PC-3 (cell line): ENCODE results near the gene GRK1. TPM values are rescaled to one million over a fixed set of nuclear protein-coding genes. Genes with fewer than 3 reads are reported as not detected.

Experiments used
- ATAC-seq: fragments of 200-7000 bp; cut with Tn5 transposase; 2 replicates; pipeline ENCODE4 v1.9.1; 2020; ENCODE audit warnings: mild to moderate bottlenecking, moderate library complexity
- BruUV-seq: library from RNA; stranded (reverse); fragments of 400-500 nt; replicated peaks from 2 replicates; lab custom pipeline; 2021; lab: Mats Ljungman, UMichigan
- CTCF ChIA-PET: fragments of 300-600 bp; sonication (Branson Sonifier 250); formaldehyde crosslinking; loops from one replicate; lab custom pipeline; 2022; ENCODE audit warnings: antibody characterized with exemption; lab: Charles Lee
- POLR2A ChIA-PET: fragments of 300-600 bp; sonication (Branson Sonifier 250); formaldehyde crosslinking; loops from one replicate; lab custom pipeline; 2022; ENCODE audit warnings: antibody characterized with exemption; ENCODE audit not compliant: unreplicated experiment; lab: Charles Lee
- DNase-seq: peaks from one replicate; pipeline ENCODE4 v3.0.0-alpha.2; 2015
- H2AFZ ChIP-seq: fragments of 300-600 bp; sonication (generic); 2 replicates; pipeline ENCODE4 v1.6.0; 2016; ENCODE audit warnings: antibody characterized with exemption, low read length
- H3F3A ChIP-seq: fragments of 300-600 bp; sonication (generic); one replicate; pipeline ENCODE4 v1.6.0; 2017; ENCODE audit warnings: antibody characterized with exemption, low read length, control low read depth, mild to moderate bottlenecking; ENCODE audit not compliant: unreplicated experiment
- H3K27ac ChIP-seq: fragments of 300-600 bp; sonication (generic); 2 replicates; pipeline ENCODE4 v1.5.1; 2016; ENCODE audit warnings: mild to moderate bottlenecking, low read length
- H3K27me3 ChIP-seq: fragments of 300-600 bp; sonication (generic); 2 replicates; pipeline ENCODE4 v1.6.1; 2016; ENCODE audit warnings: low read length, mixed read lengths
- H3K36me3 ChIP-seq: fragments of 300-600 bp; sonication (generic); 2 replicates; pipeline ENCODE4 v1.6.1; 2016; ENCODE audit warnings: low read depth, mixed run types, low read length, mixed read lengths
- H3K4me1 ChIP-seq: fragments of 300-600 bp; sonication (generic); 2 replicates; pipeline ENCODE4 v1.5.1; 2016; ENCODE audit warnings: low read length; ENCODE audit not compliant: insufficient read depth
- H3K4me2 ChIP-seq: fragments of 300-600 bp; sonication (generic); 2 replicates; pipeline ENCODE4 v1.6.0; 2016; ENCODE audit warnings: low read length
- H3K4me3 ChIP-seq: fragments of 300-600 bp; sonication (generic); 2 replicates; pipeline ENCODE4 v1.5.1; 2016; ENCODE audit warnings: mild to moderate bottlenecking, low read length, mixed read lengths
- H3K79me2 ChIP-seq: fragments of 300-600 bp; sonication (generic); 2 replicates; pipeline ENCODE4 v1.6.1; 2017; ENCODE audit warnings: low read length, mixed read lengths
- H3K9ac ChIP-seq: fragments of 300-600 bp; sonication (generic); 2 replicates; pipeline ENCODE4 v1.6.0; 2016; ENCODE audit warnings: mild to moderate bottlenecking, low read length
- H3K9me2 ChIP-seq: fragments of 300-600 bp; sonication (generic); replicated peaks from 2 replicates; pipeline ENCODE4 v1.6.1; 2016; ENCODE audit warnings: mixed run types, low read length, mixed read lengths
- H3K9me3 ChIP-seq: fragments of 300-600 bp; sonication (generic); 2 replicates; pipeline ENCODE4 v1.6.1; 2016; ENCODE audit warnings: low read length, mixed read lengths
- H4K20me1 ChIP-seq: fragments of 300-600 bp; sonication (generic); 2 replicates; pipeline ENCODE4 v1.6.1; 2016; ENCODE audit warnings: low read length, mixed read lengths
- CTCF ChIP-seq: fragments of 300-600 bp; sonication (generic); conservative IDR thresholded peaks from 2 replicates; pipeline ENCODE4 v1.5.1; 2017; ENCODE audit warnings: antibody characterized with exemption, low read depth, mild to moderate bottlenecking, low read length
- EZH2 ChIP-seq: fragments of 300-600 bp; sonication (generic); IDR thresholded peaks from one replicate; pipeline ENCODE4 v1.6.1; 2017; ENCODE audit warnings: antibody characterized with exemption, mild to moderate bottlenecking, low read length; ENCODE audit not compliant: unreplicated experiment
- EZH2phosphoT487 ChIP-seq: fragments of 300-600 bp; sonication (generic); IDR thresholded peaks from 2 replicates; pipeline ENCODE4 v1.6.1; 2018; ENCODE audit warnings: mild to moderate bottlenecking, antibody characterized with exemption, low read length, borderline replicate concordance
- intact Hi-C: fragments of 100-400 bp; cut with micrococcal nuclease; formaldehyde crosslinking; loops from 2 replicates; pipeline ENCODE4 v1.9.0; 2023
- total RNA-seq: library from RNA; depleted of rRNA; stranded (reverse); fragments of >200 nt; gene quantifications from 2 replicates; pipeline ENCODE4 v1.2.3, GENCODE V29; 2014

The GRK1 gene
- total RNA-seq, 1 experiment from 2014 or later: not detected

GRCh38 chr13:113646376-113646775 lies 20.6 kb upstream of the GRK1 start:
- Histone ChIP-seq H3K27me3 (no peaks in the 10 kb centered on the region), H4K20me1 (no peaks in the 10 kb centered on the region), H3K9me3 (no peaks in the 10 kb centered on the region), H3K79me2 (no peaks in the 10 kb centered on the region), H3F3A (no peaks in the 10 kb centered on the region), H2AFZ (no peak overlapping the region), H3K4me2 (no peak overlapping the region), H3K9ac (no peak overlapping the region), H3K36me3 (peaks cover 10% of the 10 kb centered on the region), H3K4me3 (no peak overlapping the region), H3K27ac (no peak overlapping the region), H3K9me2 (no peaks in the 10 kb centered on the region), H3K4me1 (peaks cover 9% of the 10 kb centered on the region; the same call in 1 of the 2 replicates)
- CTCF ChIA-PET: no interaction called here
- POLR2A ChIA-PET: no interaction called here
- ATAC-seq: no peak
- TF ChIP-seq EZH2phosphoT487 (no peak), EZH2 (no peak), CTCF (no peak)
- no peak for DNase-seq
- no TSS peak for BruUV-seq
- intact Hi-C loops: no loop called here

DNA sequence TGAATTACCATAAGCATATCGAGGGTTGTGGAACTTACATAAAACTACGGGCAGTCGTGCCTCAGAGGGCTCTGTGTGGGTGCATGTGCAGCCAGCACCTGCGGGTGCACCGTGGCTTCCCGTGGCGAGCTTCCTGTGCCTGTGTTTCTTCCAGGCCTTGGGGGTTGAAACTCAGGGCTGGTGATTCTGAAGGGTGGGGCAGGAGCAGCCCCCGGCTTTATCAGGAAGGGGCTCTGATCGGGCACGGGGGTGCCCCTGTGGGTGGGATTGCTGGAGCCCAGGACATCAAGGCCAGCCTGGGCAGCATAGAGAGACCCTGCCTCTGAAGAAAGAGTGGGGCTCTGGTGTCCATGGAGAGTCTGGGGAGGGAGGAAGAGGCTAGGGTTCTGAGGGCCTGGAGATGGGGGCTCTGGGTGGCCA lies 20.1 kb upstream of the GRK1 start:
- H3K27ac ChIP-seq: no peak overlapping the region
- H3K4me2 ChIP-seq: no peak overlapping the region
- CTCF ChIA-PET: no interaction called here
- no peaks in the 10 kb centered on the region for H3F3A ChIP-seq
- DNase-seq (no peak), ATAC-seq (peak; percentile 19)
- no peaks in the 10 kb centered on the region for H3K9me3 ChIP-seq
- 0 out of 2 replicates have a peak, but pooled peaks cover 5% of the 10 kb centered on the region for H3K36me3 ChIP-seq
- H3K9ac ChIP-seq: no peak overlapping the region
- intact Hi-C loops: no loop called here
- H3K4me3 ChIP-seq: no peak overlapping the region
- TF ChIP-seq CTCF: no peak
- no peak for TF ChIP-seq EZH2
- TF ChIP-seq EZH2phosphoT487: no peak
- POLR2A ChIA-PET: interaction anchor here (0.6 kb wide), 1 partner anchor 95 kb away, joined by 3 read pairs; no protein-coding TSS in a partner anchor
- no peaks in the 10 kb centered on the region for H4K20me1 ChIP-seq
- no peaks in the 10 kb centered on the region for H3K27me3 ChIP-seq
- no peaks in the 10 kb centered on the region for H3K79me2 ChIP-seq
- H2AFZ ChIP-seq: no peak overlapping the region
- no peaks in the 10 kb centered on the region for H3K9me2 ChIP-seq
- no TSS peak for BruUV-seq
- H3K4me1 ChIP-seq: peaks cover 9% of the 10 kb centered on the region; the same call in 1 of the 2 replicates

DNA sequence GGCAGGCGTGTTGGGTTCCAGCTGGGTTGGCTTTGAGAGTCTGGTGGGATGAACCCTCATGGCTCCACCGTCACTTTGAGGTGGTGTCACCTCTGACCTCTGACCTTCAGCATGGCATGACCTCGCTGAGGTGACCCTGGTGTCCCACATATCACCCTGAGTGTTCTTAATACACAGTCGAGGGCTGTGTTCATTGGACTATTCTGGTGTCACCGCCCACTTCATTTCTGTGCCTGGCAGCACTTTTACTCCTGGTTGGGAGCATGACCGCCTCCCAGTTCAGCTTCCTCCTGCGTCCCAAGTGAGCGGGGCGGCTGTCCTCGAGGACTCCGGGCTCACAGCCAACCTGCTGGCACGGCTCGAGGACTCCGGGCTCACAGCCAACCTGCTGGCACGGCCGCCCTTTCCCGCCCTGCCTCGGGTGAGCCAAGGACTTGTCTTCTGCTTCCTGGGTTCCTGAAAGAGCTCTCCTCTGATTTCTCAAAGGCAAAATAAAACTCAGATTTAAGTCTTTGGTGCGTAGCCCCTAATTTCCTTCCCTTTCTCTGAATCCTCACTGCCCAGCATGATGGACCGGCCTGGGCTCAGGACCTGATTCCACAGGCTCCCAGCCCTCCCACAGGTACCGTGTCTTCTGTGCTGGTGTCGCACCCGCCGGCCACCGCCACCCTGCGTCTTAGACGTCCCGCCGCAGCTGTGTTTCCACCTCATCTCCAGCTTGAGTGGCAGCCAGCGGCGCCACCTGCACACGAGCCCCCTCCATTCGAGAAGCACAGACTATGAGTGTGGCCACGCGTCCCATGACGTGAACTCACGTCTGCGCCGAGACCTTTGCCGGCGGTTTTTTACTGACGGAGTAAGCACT lies 19.4 kb upstream of the GRK1 start:
- H3K9me2 ChIP-seq: no peaks in the 10 kb centered on the region
- ATAC-seq (peak; percentile 87), DNase-seq (peak; percentile 82)
- no peak overlapping the region for H3K4me2 ChIP-seq
- no peaks in the 10 kb centered on the region for H3F3A ChIP-seq
- 0 out of 2 replicates have a peak overlapping the region, but pooled peaks have one; percentile 14 for H3K27ac ChIP-seq
- ChIA-PET POLR2A (interaction anchor here (0.6 kb wide), 1 partner anchor 94 kb away, joined by 3 read pairs; no protein-coding TSS in a partner anchor), CTCF (no interaction called here)
- no peak overlapping the region for H2AFZ ChIP-seq
- TF ChIP-seq CTCF (no peak), EZH2phosphoT487 (no peak), EZH2 (no peak)
- no peaks in the 10 kb centered on the region for H3K36me3 ChIP-seq
- BruUV-seq: no TSS peak
- H4K20me1 ChIP-seq: no peaks in the 10 kb centered on the region
- H3K4me1 ChIP-seq: peaks cover 9% of the 10 kb centered on the region; the same call in 1 of the 2 replicates
- no peaks in the 10 kb centered on the region for H3K9me3 ChIP-seq
- H3K4me3 ChIP-seq: no peak overlapping the region
- H3K27me3 ChIP-seq: no peaks in the 10 kb centered on the region
- intact Hi-C loops: loop anchor here (2.0 kb wide), 1 partner anchor 13 kb away; no protein-coding TSS in a partner anchor
- H3K9ac ChIP-seq: no peak overlapping the region
- H3K79me2 ChIP-seq: no peaks in the 10 kb centered on the region
